Immature natural killer cell (primary cell): ENCODE data around the gene AHSA1. TPM values are rescaled to one million over a fixed set of nuclear protein-coding genes. Genes with fewer than 3 reads are reported as not detected.
"Not testable (repeated sequence)": the region's sequence is repeated elsewhere in the genome, so short reads cannot be mapped to it uniquely, and the experiment has no call there.

ENCODE experiments used
- DNase-seq, 3 donors: peaks; one replicate each; pipeline ENCODE4 v3.0.0; 2022; ENCODE audit warnings: mixed read lengths in 1 of 3
- H3K27ac Mint-ChIP-seq, 6 donors: one replicate each; pipeline ENCODE4 v1.8.0; 2020; ENCODE audit warnings: mixed read lengths in 6 of 6, mild to moderate bottlenecking in 5 of 6, inconsistent platforms in 4 of 6, moderate library complexity in 3 of 6
- H3K27me3 Mint-ChIP-seq, 3 donors: one replicate each; pipeline ENCODE4 v1.8.0; 2020 to 2021; ENCODE audit warnings: low read depth in 3 of 3, mild to moderate bottlenecking in 3 of 3, mixed read lengths in 3 of 3, moderate library complexity in 3 of 3, inconsistent platforms in 1 of 3
- H3K36me3 Mint-ChIP-seq, 3 donors: one replicate each; pipeline ENCODE4 v1.8.0; 2020; ENCODE audit warnings: mixed read lengths in 3 of 3, inconsistent platforms in 2 of 3, mild to moderate bottlenecking in 2 of 3
- H3K4me1 Mint-ChIP-seq, 2 donors: one replicate each; pipeline ENCODE4 v1.8.0; 2020; ENCODE audit warnings: inconsistent platforms in 2 of 2, mild to moderate bottlenecking in 2 of 2, mixed read lengths in 2 of 2, moderate library complexity in 1 of 2
- H3K4me3 Mint-ChIP-seq, 5 donors: one replicate each; pipeline ENCODE4 v1.8.0; 2020; ENCODE audit warnings: mild to moderate bottlenecking in 5 of 5, mixed read lengths in 5 of 5, inconsistent platforms in 3 of 5, moderate library complexity in 3 of 5
- H3K9me3 Mint-ChIP-seq, 6 donors: one replicate each; pipeline ENCODE4 v1.8.0; 2020; ENCODE audit warnings: mild to moderate bottlenecking in 6 of 6, mixed read lengths in 6 of 6, inconsistent platforms in 4 of 6, moderate library complexity in 3 of 6
- polyA plus RNA-seq, 3 donors: library from polyadenylated mRNA; unstranded; fragments of 300-500 nt; fragmentation: Illumina TruSeq; gene quantifications; one replicate each; pipeline ENCODE4 v1.2.3, GENCODE V29; 2021

AHSA1 gene
- 100 to 1,000 TPM in 2 of 3 donors, 10 to 100 TPM in 1; 94.2 to 149 (median 103) TPM for polyA plus RNA-seq

DNA sequence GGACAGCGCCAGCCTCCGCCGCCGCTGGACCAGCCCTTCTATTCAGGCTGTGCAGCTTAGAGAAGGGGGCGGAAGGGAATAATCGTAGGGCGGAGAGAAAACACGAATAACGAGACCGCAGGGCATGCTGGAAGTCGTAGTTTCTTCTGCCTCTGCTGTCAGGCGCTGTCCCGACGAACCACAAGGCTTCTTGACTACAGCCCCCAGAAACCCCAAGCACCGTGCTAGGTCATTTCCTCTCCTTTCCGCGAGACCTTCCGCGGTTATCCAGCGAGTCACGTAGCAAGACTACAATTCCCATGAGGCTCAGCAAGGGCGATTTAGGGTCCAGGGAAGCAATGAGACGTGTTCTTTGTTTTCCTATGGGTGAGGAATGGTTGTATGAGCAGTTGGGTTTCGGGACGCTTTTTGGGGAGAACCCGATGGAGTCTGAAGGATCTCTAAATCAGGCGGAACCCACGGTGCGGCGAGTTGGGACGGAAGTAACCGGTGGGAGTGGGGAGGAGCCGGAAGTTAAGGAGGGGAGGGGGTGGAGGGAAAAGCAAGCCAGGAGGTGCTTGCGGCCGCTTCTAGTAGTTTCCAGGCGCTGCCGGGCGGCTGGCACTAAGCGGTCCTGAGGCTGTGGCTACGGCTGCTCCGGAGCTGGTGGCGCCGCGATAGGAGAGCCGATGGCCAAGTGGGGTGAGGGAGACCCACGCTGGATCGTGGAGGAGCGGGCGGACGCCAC, at the start of gene AHSA1, which contains the start of gene VIPAS39:
Gene AHSA1 (plus strand): TSS at position 572 of the 727 bp plus-strand sequence. CDS start 97 bp downstream, at position 669.
Gene VIPAS39 (minus strand): TSS at position 80 of the 727 bp plus-strand sequence. CDS start 3,499 bp downstream, outside the sequence.
- H3K27ac Mint-ChIP-seq = peak within 1 kb of the TSS; percentile 92 to 100 (median 99)
- DNase-seq = peak; percentile 95 to 96 (median 95)
- peaks cover 2 to 14% (median 4%) of the 10 kb centered on the region in 3 donors for H3K27me3 Mint-ChIP-seq
- peak within 1 kb of the TSS; percentile 99 to 100 (median 100) for H3K4me3 Mint-ChIP-seq
- peaks cover 9 to 33% (median 16%) of the 10 kb centered on the region in 3 donors for H3K36me3 Mint-ChIP-seq
- no peaks in the 10 kb centered on the region for H3K9me3 Mint-ChIP-seq
- H3K4me1 Mint-ChIP-seq = peaks cover 44 to 47% of the 10 kb centered on the region in 2 donors

DNA sequence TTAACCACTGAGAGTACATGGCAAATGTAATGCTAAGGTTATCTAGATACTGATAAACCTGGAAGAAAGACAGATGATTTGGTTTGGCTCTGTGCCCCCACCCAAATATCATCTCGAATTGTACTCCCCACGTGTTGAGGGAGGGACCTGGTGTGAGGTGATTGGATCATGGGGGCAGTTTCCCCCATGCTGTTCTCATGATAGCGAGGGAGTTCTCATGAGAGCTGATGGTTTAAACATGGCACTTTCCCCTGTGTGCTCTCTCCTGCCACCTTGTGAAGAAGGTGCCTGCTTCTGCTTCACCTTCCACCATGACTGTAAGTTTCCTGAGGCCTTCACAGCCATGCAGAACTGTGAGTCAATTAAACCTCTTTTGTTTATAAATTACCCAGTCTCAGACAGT, 48.8 kb upstream of the AHSA1 start:
- H3K4me3 Mint-ChIP-seq = no peak overlapping the region
- peaks cover 0 to 5% (median 3%) of the 10 kb centered on the region in 3 donors for H3K27me3 Mint-ChIP-seq
- no peaks in the 10 kb centered on the region for H3K9me3 Mint-ChIP-seq
- no peak overlapping the region for H3K27ac Mint-ChIP-seq
- H3K4me1 Mint-ChIP-seq = peaks cover 7 to 12% of the 10 kb centered on the region in 2 donors
- DNase-seq = no peak
- no peaks in the 10 kb centered on the region for H3K36me3 Mint-ChIP-seq

DNA sequence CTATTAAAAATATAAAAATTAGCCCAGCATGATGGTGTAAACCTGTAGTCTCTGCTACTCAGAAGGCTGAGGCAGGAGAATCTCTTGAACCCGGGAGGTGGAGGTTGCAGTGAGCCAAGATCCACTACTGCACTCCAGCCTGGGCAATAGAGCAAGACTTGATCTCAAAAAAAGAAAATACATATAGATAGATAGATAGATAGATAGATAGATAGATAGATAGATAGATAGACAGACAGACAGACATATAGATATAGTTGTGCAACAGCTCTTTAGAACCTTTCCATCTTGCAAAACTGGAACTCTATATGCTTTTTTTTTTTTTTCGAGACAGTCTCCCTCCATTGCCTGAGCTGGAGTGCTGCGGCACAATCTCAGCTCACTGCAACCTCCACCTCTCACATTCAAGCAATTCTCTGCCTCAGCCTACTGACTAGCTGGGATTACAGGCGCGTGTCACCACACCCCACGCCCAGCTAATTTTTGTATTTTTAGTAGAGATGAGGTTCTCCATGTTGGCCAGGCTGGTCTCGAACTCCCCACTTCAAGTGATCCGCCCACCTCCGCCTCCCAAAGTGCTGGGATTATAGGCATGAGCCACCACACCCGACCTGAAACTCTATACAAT, 42.4 kb upstream of the AHSA1 start:
- H3K36me3 Mint-ChIP-seq, H3K4me1 Mint-ChIP-seq, DNase-seq, H3K27ac Mint-ChIP-seq, H3K27me3 Mint-ChIP-seq, H3K4me3 Mint-ChIP-seq: not testable (repeated sequence)
- H3K9me3 Mint-ChIP-seq = peaks cover 5 to 19% (median 16%) of the 10 kb centered on the region in 6 donors

DNA sequence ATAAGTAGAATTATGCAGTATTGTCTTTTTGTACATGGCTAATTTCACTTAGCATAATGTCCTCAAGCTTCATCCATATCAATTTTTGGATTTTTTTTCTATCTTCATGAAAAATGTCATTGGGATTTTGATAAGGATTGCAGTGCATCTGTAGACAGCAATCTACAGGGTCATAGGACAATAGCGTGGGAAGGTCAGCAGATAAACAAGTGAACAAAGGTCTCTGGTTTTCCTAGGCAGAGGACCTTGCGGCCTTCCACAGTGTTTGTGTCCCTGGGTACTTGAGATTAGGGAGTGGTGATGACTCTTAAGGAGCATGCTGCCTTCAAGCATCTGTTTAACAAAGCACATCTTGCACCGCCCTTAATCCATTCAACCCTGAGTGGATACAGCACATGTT, 41.8 kb upstream of the AHSA1 start:
- not testable (repeated sequence) for DNase-seq, H3K27me3 Mint-ChIP-seq, H3K4me3 Mint-ChIP-seq, H3K4me1 Mint-ChIP-seq, H3K27ac Mint-ChIP-seq
- peaks cover 5 to 22% (median 16%) of the 10 kb centered on the region in 6 donors for H3K9me3 Mint-ChIP-seq
- peaks cover 8 to 10% (median 8%) of the 10 kb centered on the region in 3 donors for H3K36me3 Mint-ChIP-seq

DNA sequence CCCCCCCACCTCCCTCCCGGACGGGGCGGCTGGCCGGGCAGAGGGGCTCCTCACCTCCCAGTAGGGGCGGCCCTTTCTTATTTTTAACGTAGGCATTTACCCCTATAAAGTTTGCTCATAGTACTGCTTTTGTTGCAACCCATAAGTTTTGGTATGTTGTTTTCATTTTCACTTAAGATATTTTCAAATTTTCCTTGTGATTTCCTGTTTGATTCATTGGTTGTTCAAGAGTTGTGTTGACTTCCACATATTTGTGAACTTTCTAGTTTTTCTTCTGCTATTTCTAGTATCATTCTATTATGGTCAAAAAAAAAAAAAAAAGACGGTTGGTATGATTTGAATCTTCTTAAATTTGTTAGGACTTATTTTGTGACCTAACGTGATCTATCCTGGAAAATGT, 41.1 kb upstream of the AHSA1 start:
- peaks cover 13 to 18% (median 15%) of the 10 kb centered on the region in 3 donors for H3K36me3 Mint-ChIP-seq
- DNase-seq = no peak
- no peaks in the 10 kb centered on the region for H3K4me1 Mint-ChIP-seq
- no peak overlapping the region for H3K27ac Mint-ChIP-seq
- peaks cover 0 to 7% (median 5%) of the 10 kb centered on the region in 3 donors for H3K27me3 Mint-ChIP-seq
- peaks cover 5 to 22% (median 16%) of the 10 kb centered on the region in 6 donors for H3K9me3 Mint-ChIP-seq
- no peak overlapping the region for H3K4me3 Mint-ChIP-seq

DNA sequence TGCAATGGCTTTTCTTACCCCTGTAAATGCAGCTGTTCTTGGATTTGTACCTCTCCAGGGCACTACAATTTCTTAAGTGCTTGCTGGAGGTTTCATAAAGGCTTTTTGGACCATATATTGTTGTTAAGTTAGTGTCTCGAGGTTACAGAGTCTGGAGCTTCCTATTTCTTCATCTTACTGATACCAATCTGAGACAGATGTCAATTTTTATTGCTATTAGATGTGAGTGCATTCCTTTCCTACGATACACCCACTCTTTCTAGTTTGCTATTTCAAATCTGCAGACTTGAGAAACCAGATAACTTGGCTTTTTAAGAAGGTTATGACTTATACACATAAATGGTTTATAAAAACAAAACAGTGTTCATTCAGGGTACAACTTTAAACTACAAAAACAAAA, 36.7 kb upstream of the AHSA1 start:
- Mint-ChIP-seq H3K27ac (no peak overlapping the region), H3K4me3 (no peak overlapping the region), H3K36me3 (peaks cover 41 to 50% (median 46%) of the 10 kb centered on the region in 3 donors), H3K9me3 (peaks cover 5 to 22% (median 16%) of the 10 kb centered on the region in 6 donors), H3K4me1 (no peaks in the 10 kb centered on the region), H3K27me3 (peaks cover 0 to 7% (median 3%) of the 10 kb centered on the region in 3 donors)
- DNase-seq = no peak

DNA sequence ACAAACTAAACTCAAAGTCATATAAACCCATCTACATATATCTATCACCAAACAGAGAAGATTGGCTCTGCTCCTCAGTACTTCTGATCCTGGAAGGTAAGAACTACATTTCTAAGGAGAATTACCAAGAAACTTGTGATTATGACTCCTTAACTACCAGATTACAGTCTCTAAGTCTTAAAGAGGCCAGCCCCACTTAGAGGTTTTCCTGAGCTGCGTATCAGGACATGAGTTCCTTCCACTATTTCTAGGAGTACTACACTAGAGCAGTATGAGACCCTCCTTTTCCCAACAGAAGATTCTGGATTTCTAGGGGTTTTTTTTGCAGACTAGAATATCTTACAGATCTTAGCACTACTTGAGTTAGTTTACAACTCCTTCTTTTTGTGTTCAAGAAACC, 34.5 kb upstream of the AHSA1 start, which contains the start of gene NOXRED1:
Gene NOXRED1 (minus strand): TSS at position 101 of the 400 bp plus-strand sequence. CDS start 634 bp downstream, outside the sequence.
- H3K9me3 Mint-ChIP-seq = peaks cover 5 to 22% (median 15%) of the 10 kb centered on the region in 6 donors
- peaks cover 0 to 7% (median 4%) of the 10 kb centered on the region in 3 donors for H3K27me3 Mint-ChIP-seq
- H3K36me3 Mint-ChIP-seq = peaks cover 57 to 72% (median 62%) of the 10 kb centered on the region in 3 donors
- H3K4me3 Mint-ChIP-seq = no peak within 1 kb of the TSS
- H3K4me1 Mint-ChIP-seq = no peaks in the 10 kb centered on the region
- no peak for DNase-seq
- H3K27ac Mint-ChIP-seq = no peak within 1 kb of the TSS

DNA sequence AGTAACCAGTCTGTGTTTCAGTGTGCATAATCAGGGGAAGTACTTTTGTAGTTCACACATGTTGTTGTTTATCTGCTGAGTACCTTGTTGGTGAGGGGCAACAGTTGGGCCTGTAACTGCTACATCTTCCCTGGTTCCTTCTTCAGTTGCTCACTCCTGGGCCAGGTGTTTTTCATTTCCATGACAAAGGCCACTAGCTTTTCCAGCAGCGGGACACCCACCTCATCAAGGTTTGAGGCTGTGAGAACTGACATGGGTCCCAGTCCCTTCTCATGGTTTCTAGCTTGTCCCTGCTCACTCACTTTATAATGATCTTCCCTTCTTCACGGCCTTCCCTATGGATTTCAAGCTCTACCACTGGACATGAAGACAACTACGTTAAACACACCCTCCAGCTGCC, 33.0 kb upstream of the AHSA1 start:
- DNase-seq = no peak
- Mint-ChIP-seq H3K9me3 (peaks cover 2 to 10% (median 4%) of the 10 kb centered on the region in 6 donors), H3K27me3 (peaks cover 0 to 3% (median 2%) of the 10 kb centered on the region in 3 donors), H3K36me3 (peaks cover 66 to 80% (median 67%) of the 10 kb centered on the region in 3 donors), H3K27ac (no peak overlapping the region), H3K4me1 (no peaks in the 10 kb centered on the region), H3K4me3 (no peak overlapping the region)

DNA sequence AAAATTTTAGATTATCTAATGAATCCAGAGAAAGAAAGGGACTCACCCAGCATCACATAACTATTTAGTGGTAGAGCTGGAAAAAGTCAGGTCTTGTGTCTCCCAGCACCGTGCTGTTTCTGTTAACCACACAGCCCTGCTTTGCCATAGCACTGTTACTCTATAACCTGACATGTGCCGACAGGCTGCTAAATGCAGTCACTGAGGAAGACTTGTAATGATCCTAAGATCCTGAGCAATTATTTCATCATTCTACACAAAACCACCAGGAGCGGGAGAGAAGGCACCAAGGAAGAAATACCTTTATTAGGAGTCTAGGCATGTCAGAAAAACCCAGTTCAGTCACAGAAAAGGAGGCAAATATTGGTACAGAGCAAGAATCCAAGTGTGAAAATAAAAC, 31.5 kb upstream of the AHSA1 start:
- H3K27ac Mint-ChIP-seq = no peak overlapping the region
- DNase-seq = no peak
- H3K27me3 Mint-ChIP-seq = peaks cover 0 to 2% (median 0%) of the 10 kb centered on the region in 3 donors
- H3K4me3 Mint-ChIP-seq = no peak overlapping the region
- no peaks in the 10 kb centered on the region for H3K9me3 Mint-ChIP-seq
- no peaks in the 10 kb centered on the region for H3K4me1 Mint-ChIP-seq
- H3K36me3 Mint-ChIP-seq = peaks cover 63 to 85% (median 67%) of the 10 kb centered on the region in 3 donors

DNA sequence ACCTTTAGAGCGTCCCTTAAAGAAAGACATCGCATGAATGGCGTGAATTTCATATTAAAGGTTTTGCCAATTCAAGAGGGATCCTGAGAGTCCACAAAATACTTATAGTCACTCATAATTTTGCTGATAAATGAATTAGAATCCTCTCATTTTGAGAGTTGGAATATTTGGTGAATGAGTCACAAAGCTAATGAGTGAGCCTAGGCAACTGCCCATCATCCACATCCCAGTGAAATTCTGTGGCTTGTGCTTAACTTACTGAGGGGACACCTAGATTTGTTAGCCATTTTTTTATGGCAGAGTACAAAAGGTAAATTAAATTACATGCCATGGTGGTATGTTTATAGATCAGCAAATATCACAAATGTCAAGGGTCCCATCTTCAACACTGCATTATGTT, 21.9 kb upstream of the AHSA1 start:
- Mint-ChIP-seq H3K4me1 (no peaks in the 10 kb centered on the region), H3K9me3 (no peaks in the 10 kb centered on the region), H3K27me3 (no peaks in the 10 kb centered on the region), H3K36me3 (peaks cover 35 to 51% (median 37%) of the 10 kb centered on the region in 3 donors), H3K27ac (no peak overlapping the region), H3K4me3 (no peak overlapping the region)
- DNase-seq = no peak

DNA sequence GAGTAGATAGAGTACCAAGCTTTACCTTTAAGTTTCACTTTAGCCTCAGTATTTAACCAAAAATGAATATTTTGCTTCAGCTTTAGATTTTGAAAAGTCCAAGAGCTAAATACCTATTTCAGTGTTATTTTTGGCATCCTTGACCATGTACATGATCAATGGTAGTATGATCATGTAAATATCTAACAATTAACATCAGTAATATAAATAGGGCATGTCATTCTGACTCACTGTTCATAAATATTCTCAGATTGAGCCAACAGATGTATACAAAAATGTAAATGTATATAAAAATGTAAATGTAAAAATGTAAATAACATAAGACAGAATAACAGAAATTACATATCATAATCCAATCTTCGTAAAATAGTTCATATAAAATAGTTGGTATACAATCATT, 19.3 kb upstream of the AHSA1 start:
- DNase-seq = no peak
- Mint-ChIP-seq H3K36me3 (peaks cover 43 to 59% (median 53%) of the 10 kb centered on the region in 3 donors), H3K27me3 (no peaks in the 10 kb centered on the region), H3K9me3 (no peaks in the 10 kb centered on the region), H3K4me1 (no peaks in the 10 kb centered on the region), H3K27ac (no peak overlapping the region), H3K4me3 (no peak overlapping the region)

DNA sequence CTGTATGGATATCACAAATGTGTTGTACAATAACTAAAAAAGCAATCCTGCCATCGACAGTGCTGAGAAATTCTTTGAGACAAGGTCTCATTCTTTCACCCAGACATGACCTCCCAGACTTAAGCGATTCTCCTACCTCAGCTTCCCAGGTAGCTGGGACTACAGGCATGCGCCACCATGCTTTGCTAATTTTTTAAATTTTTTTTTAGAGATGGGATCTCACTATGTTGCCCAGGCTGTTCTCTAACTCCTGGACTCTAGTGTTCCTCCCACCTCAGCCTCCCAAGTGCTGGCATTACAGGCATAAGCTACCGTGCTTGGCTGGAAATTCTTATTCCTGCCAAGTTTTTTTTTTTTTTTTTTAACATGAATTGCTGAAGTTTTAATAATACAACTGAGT, 18.0 kb upstream of the AHSA1 start:
- no peak overlapping the region for H3K4me3 Mint-ChIP-seq
- no peak overlapping the region for H3K27ac Mint-ChIP-seq
- H3K36me3 Mint-ChIP-seq = peaks cover 39 to 54% (median 45%) of the 10 kb centered on the region in 3 donors
- DNase-seq = no peak
- H3K27me3 Mint-ChIP-seq = no peaks in the 10 kb centered on the region
- H3K9me3 Mint-ChIP-seq = no peaks in the 10 kb centered on the region
- no peaks in the 10 kb centered on the region for H3K4me1 Mint-ChIP-seq

DNA sequence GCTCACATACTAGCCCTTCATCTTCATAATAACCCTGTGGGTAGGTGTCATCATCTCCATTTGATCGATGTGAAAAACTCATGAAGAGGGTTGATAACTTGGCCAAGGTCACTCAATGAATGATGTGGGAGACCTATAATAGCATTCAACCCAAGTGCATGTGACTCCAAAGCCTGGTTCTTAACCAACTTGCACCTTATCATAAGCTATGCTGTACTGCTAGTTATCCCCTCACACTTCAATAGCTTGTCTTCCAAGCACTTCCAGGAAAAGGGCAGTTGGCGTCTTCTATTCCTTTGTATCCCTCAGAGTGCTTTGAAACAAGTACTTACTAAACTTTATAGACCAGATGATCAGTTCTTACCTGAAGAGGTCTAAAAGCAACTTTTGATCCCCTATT, 15.7 kb upstream of the AHSA1 start:
- Mint-ChIP-seq H3K4me1 (no peaks in the 10 kb centered on the region), H3K9me3 (no peaks in the 10 kb centered on the region), H3K4me3 (no peak overlapping the region), H3K36me3 (peaks cover 31 to 42% (median 35%) of the 10 kb centered on the region in 3 donors), H3K27me3 (no peaks in the 10 kb centered on the region), H3K27ac (peak overlapping the region in 1 of 6 donors; percentile 25)
- DNase-seq = no peak
